Liver (tissue), 3 donors: ENCODE data around the gene IMPG1.

Experiments used
- CTCF ChIP-seq: fragments of 150-350 bp; IDR thresholded peaks from 2 replicates; pipeline ENCODE4 v1.5.1; 2017; ENCODE audit warnings: improper control_type of control experiment, low read depth, low read length; ENCODE audit not compliant: missing input control
- FOXA2 ChIP-seq: IDR thresholded peaks from 2 replicates; pipeline ENCODE4 v1.6.1; 2016; ENCODE audit warnings: antibody characterized with exemption
- GABPA ChIP-seq, 2 donors: IDR thresholded peaks in 1 of 2; conservative IDR thresholded peaks in 1 of 2; 2 replicates each; pipeline ENCODE4 v1.6.1; 2016; ENCODE audit warnings: antibody characterized with exemption in 2 of 2, mild to moderate bottlenecking in 1 of 2, moderate library complexity in 1 of 2
- MAX ChIP-seq: IDR thresholded peaks from 2 replicates; pipeline ENCODE4 v1.6.1; 2016; ENCODE audit warnings: antibody characterized with exemption
- RXRA ChIP-seq, 2 donors: IDR thresholded peaks; 2 replicates each; pipeline ENCODE4 v1.6.1; 2017 to 2018; ENCODE audit warnings: antibody characterized with exemption in 2 of 2, mild to moderate bottlenecking in 1 of 2
- TAF1 ChIP-seq: conservative IDR thresholded peaks from 2 replicates; pipeline ENCODE4 v1.6.1; 2016; ENCODE audit warnings: antibody characterized with exemption, mild to moderate bottlenecking
- YY1 ChIP-seq: IDR thresholded peaks from 2 replicates; pipeline ENCODE4 v1.6.1; 2016; ENCODE audit warnings: antibody characterized with exemption, mild to moderate bottlenecking
- donor health status: healthy.
- donor health status: healthy.

GRCh38 chr6:75986935-75987334 is 85.5 kb downstream of the IMPG1 start:
- TF ChIP-seq CTCF (no peak), FOXA2 (no peak), RXRA (IDR thresholded peaks at IDR 0.05) (no peak), TAF1 (no peak), MAX (no peak), GABPA (IDR thresholded peaks at IDR 0.05 in 1 of 2, conservative IDR thresholded peaks at IDR 0.05 in 1 of 2) (no peak), YY1 (no peak)
